B cell (primary cell): ENCODE results near the gene WDR82.

Experiments used
- CTCF ChIP-seq: fragments of 200-600 bp; IDR thresholded peaks from one replicate; pipeline ENCODE4 v1.8.0; 2022; ENCODE audit warnings: antibody characterized with exemption, mild to moderate bottlenecking
- EZH2 ChIP-seq: IDR thresholded peaks from 2 replicates; pipeline ENCODE4 v1.6.1; 2012; ENCODE audit warnings: borderline replicate concordance, low read depth, mild to moderate bottlenecking, moderate library complexity, low read length; ENCODE audit not compliant: insufficient read depth, poor library complexity, severe bottlenecking

DNA sequence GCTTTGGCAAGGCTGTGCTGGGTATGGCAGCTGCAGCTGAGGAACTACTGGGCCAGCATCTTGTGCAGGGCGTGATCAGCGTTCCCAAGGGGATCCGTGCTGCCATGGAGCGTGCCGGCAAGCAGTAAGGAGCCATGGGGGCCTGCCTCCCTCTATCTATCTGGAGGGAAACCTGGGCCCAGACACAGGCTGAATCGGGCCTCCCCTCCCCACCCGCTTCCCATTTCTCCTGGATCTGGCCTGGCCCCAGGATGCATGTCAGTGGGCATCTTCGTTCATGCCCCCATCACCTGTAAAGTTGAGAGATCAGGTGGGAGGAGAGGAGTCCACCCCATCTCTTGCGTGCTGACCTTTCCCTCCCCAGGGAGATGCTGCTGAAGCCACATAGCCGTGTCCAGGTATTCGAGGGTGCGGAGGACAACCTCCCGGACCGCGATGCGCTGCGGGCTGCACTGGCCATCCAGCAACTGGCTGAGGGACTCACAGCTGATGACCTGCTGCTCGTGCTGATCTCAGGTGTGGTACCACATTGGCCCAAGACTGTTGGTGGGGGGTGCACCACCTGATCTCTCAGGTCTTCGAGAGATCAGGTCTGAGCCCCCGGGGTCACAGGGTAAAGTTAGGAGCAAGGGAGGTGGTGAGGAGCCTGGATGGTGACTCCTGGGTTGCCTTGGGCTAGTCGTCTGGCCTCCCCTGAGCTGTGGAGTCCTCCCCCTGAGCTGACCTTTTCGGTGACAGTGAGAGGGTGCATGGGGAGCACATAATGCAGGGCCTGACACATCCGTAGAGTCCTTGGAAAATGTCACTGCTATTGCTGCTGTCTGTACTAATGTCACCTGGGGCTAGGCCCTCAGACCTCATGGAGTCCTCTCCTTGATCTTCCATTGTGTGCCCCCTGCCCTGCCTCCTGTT lies 12.4 kb upstream of the WDR82 start:
- TF ChIP-seq CTCF (no peak), EZH2 (no peak)
